Measurements from ENCODE around the gene PHF14.

- no peak for TF ChIP-seq CTCF (IDR thresholded peaks at IDR 0.05; ENCODE audit: low read length)
- no peak for TF ChIP-seq EZH2 (optimal IDR thresholded peaks at IDR 0.05; ENCODE audit: low read depth, low read length)
Measured at GRCh38 chr7:11026452-11027359, 53.0 kb downstream of the PHF14 start.

Measured in MM.1S (cell line).